ENCODE results near the gene USP1.
A peak's percentile ranks its signal among the peaks of the same experiment; 100 is the strongest.

USP1 gene

GRCh38 chr1:62436466-62437272, at the start of gene USP1:
USP1 (plus strand) TSS chr1:62437049; CDS start chr1:62439868, 2,819 bp downstream.
- peak; percentile 98 for DNase-seq

- DNase-seq = no peak
Measured at GRCh38 chr1:62389531-62389930, 47.3 kb upstream of the USP1 start.

GRCh38 chr1:62390071-62390470, 46.8 kb upstream of the USP1 start:
- no peak for DNase-seq

GRCh38 chr1:62391369-62391971, 45.4 kb upstream of the USP1 start:
- DNase-seq = peak; percentile 20

GRCh38 chr1:62392951-62393350, 43.9 kb upstream of the USP1 start:
- no peak for DNase-seq

GRCh38 chr1:62394646-62395045, 42.2 kb upstream of the USP1 start:
- DNase-seq = no peak

GRCh38 chr1:62395291-62395690, 41.6 kb upstream of the USP1 start:
- no peak for DNase-seq

- DNase-seq = no peak
Measured at GRCh38 chr1:62396871-62397270, 40.0 kb upstream of the USP1 start.

GRCh38 chr1:62397301-62397700, 39.5 kb upstream of the USP1 start:
- no peak for DNase-seq

GRCh38 chr1:62398377-62398776, 38.5 kb upstream of the USP1 start:
- no peak for DNase-seq

GRCh38 chr1:62401034-62401760, 35.7 kb upstream of the USP1 start:
- no peak for DNase-seq

GRCh38 chr1:62405247-62405646, 31.6 kb upstream of the USP1 start:
- no peak for DNase-seq

- no peak for DNase-seq
Measured at GRCh38 chr1:62406576-62406975, 30.3 kb upstream of the USP1 start.

GRCh38 chr1:62407398-62408009, 29.3 kb upstream of the USP1 start:
- peak; percentile 7 for DNase-seq

GRCh38 chr1:62415687-62416086, 21.2 kb upstream of the USP1 start:
- no peak for DNase-seq

- DNase-seq = no peak
Measured at GRCh38 chr1:62417351-62417999, 19.4 kb upstream of the USP1 start.

GRCh38 chr1:62420214-62420613, 16.6 kb upstream of the USP1 start:
- DNase-seq = no peak

- DNase-seq = no peak
Measured at GRCh38 chr1:62423580-62424242, 13.1 kb upstream of the USP1 start.

GRCh38 chr1:62424411-62424810, 12.4 kb upstream of the USP1 start:
- DNase-seq = no peak

- DNase-seq = no peak
Measured at GRCh38 chr1:62425041-62425440, 11.8 kb upstream of the USP1 start.

GRCh38 chr1:62426237-62426636, 10.6 kb upstream of the USP1 start:
- no peak for DNase-seq

GRCh38 chr1:62426794-62427193, 10.1 kb upstream of the USP1 start:
- no peak for DNase-seq
